ENCODE data around the gene TDRD5.
"Not testable (repeated sequence)": the region's sequence is repeated elsewhere in the genome, so short reads cannot be mapped to it uniquely, and the experiment has no call there.

TDRD5 gene

GRCh38 chr1:179598631-179599030, 7.0 kb downstream of the TDRD5 start:
- DNase-seq (ENCODE audit: low read depth in 1 of 2, low spot score in 1 of 2): no peak

GRCh38 chr1:179599623-179600249, 8.1 kb downstream of the TDRD5 start:
- DNase-seq (ENCODE audit: low read depth in 1 of 2, low spot score in 1 of 2): no peak

GRCh38 chr1:179601093-179601492, 9.5 kb downstream of the TDRD5 start:
- DNase-seq (ENCODE audit: low read depth in 1 of 2, low spot score in 1 of 2): no peak

- no peak for DNase-seq (ENCODE audit: low read depth in 1 of 2, low spot score in 1 of 2)
These were observed 20.7 kb downstream of the TDRD5 start for GRCh38 chr1:179612361-179612760.

GRCh38 chr1:179630719-179631118, 39.1 kb downstream of the TDRD5 start:
- no peak for DNase-seq (ENCODE audit: low read depth in 1 of 2, low spot score in 1 of 2)

GRCh38 chr1:179632868-179633267, 41.2 kb downstream of the TDRD5 start:
- DNase-seq (ENCODE audit: low read depth in 1 of 2, low spot score in 1 of 2): no peak

GRCh38 chr1:179637211-179637860, 45.7 kb downstream of the TDRD5 start:
- DNase-seq (ENCODE audit: low read depth in 1 of 2, low spot score in 1 of 2): no peak

GRCh38 chr1:179661018-179661417, 69.4 kb downstream of the TDRD5 start:
- no peak for DNase-seq (ENCODE audit: low read depth in 1 of 2, low spot score in 1 of 2)

- no peak for DNase-seq (ENCODE audit: low read depth in 1 of 2, low spot score in 1 of 2)
These were observed 72.2 kb downstream of the TDRD5 start for GRCh38 chr1:179663810-179664209.

GRCh38 chr1:179677882-179678281, 86.2 kb downstream of the TDRD5 start:
- DNase-seq (ENCODE audit: low read depth in 1 of 2, low spot score in 1 of 2): no peak

GRCh38 chr1:179694530-179694929, 102.9 kb downstream of the TDRD5 start:
- not testable (repeated sequence) for DNase-seq (ENCODE audit: low read depth in 1 of 2, low spot score in 1 of 2)

- no peak for DNase-seq (ENCODE audit: low read depth in 1 of 2, low spot score in 1 of 2)
These were observed 111.4 kb downstream of the TDRD5 start for GRCh38 chr1:179702946-179703539.

- DNase-seq (ENCODE audit: low read depth in 1 of 2, low spot score in 1 of 2): peak in 1 of 2 donors; percentile 33
These were observed 114.8 kb downstream of the TDRD5 start for GRCh38 chr1:179706339-179706941.

GRCh38 chr1:179707406-179707805, 115.8 kb downstream of the TDRD5 start:
- no peak for DNase-seq (ENCODE audit: low read depth in 1 of 2, low spot score in 1 of 2)

- DNase-seq (ENCODE audit: low read depth in 1 of 2, low spot score in 1 of 2): no peak
These were observed 117.0 kb downstream of the TDRD5 start for GRCh38 chr1:179708434-179709195.

GRCh38 chr1:179709841-179710329, 118.3 kb downstream of the TDRD5 start:
- peak in 1 of 2 donors; percentile 2 for DNase-seq (ENCODE audit: low read depth in 1 of 2, low spot score in 1 of 2)

- no peak for DNase-seq (ENCODE audit: low read depth in 1 of 2, low spot score in 1 of 2)
These were observed 122.5 kb downstream of the TDRD5 start for GRCh38 chr1:179714159-179714558.

GRCh38 chr1:179714623-179715022, 123.0 kb downstream of the TDRD5 start:
- DNase-seq (ENCODE audit: low read depth in 1 of 2, low spot score in 1 of 2): no peak

GRCh38 chr1:179719272-179719671, 127.6 kb downstream of the TDRD5 start:
- no peak for DNase-seq (ENCODE audit: low read depth in 1 of 2, low spot score in 1 of 2)

- no peak for DNase-seq (ENCODE audit: low read depth in 1 of 2, low spot score in 1 of 2)
These were observed 136.6 kb downstream of the TDRD5 start for GRCh38 chr1:179728271-179728670.

- DNase-seq (ENCODE audit: low read depth in 1 of 2, low spot score in 1 of 2): no peak
These were observed 138.2 kb downstream of the TDRD5 start for GRCh38 chr1:179729881-179730280.
